Epithelial cell of esophagus (primary cell): ENCODE measurements around the gene IFI27L1.
"Not testable (repeated sequence)": the region's sequence is repeated elsewhere in the genome, so short reads cannot be mapped to it uniquely, and the experiment has no call there.

Experiments used
- DNase-seq: peaks from one replicate; pipeline ENCODE4 v3.0.0; 2010; ENCODE audit warnings: low read depth
- H3K4me3 ChIP-seq: 2 replicates; pipeline ENCODE4 v1.5.1; 2011; ENCODE audit warnings: mild to moderate bottlenecking, low read length, control low read depth
- TF ChIP-seq, protein P1 (sequence below): IDR thresholded peaks from 2 replicates; pipeline ENCODE4 v1.5.1; 2011; ENCODE audit warnings: low read depth, mild to moderate bottlenecking, low read length, control low read depth, inconsistent platforms; ENCODE audit not compliant: insufficient read depth; ENCODE audit errors: missing control alignments

The IFI27L1 gene

DNA sequence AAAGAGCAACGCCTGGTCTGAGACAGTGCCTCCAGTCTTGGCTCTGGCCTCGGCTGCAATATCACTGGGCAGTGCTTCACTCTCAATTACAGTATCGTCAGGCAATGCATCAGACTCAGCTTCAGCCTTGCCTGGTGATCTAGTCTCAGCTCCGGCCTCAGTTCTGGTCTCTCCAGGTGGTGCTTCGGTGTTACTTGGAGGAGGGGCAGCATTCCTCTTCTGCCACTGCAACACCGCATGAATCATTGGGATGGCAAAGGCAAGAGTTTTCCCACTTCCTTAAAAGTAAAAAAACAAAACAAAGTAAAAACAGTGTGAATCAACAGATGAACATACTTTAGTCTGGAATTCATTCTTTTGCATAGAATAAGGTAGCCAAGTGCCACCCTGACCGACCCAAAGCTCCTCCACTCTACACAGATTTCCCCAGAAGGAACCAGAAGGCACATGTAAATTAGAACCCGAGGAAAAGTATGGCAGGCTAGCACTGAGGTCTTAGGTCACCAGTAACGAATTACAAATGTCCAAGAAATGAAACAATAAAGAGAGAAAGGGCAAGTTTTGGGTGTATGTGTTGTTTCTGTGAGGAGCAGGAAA, 18.7 kb upstream of the IFI27L1 start:
- no peak overlapping the region for H3K4me3 ChIP-seq
- peak; percentile 93 for DNase-seq
- TF ChIP-seq, protein P1, sequence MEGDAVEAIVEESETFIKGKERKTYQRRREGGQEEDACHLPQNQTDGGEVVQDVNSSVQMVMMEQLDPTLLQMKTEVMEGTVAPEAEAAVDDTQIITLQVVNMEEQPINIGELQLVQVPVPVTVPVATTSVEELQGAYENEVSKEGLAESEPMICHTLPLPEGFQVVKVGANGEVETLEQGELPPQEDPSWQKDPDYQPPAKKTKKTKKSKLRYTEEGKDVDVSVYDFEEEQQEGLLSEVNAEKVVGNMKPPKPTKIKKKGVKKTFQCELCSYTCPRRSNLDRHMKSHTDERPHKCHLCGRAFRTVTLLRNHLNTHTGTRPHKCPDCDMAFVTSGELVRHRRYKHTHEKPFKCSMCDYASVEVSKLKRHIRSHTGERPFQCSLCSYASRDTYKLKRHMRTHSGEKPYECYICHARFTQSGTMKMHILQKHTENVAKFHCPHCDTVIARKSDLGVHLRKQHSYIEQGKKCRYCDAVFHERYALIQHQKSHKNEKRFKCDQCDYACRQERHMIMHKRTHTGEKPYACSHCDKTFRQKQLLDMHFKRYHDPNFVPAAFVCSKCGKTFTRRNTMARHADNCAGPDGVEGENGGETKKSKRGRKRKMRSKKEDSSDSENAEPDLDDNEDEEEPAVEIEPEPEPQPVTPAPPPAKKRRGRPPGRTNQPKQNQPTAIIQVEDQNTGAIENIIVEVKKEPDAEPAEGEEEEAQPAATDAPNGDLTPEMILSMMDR = no peak

DNA sequence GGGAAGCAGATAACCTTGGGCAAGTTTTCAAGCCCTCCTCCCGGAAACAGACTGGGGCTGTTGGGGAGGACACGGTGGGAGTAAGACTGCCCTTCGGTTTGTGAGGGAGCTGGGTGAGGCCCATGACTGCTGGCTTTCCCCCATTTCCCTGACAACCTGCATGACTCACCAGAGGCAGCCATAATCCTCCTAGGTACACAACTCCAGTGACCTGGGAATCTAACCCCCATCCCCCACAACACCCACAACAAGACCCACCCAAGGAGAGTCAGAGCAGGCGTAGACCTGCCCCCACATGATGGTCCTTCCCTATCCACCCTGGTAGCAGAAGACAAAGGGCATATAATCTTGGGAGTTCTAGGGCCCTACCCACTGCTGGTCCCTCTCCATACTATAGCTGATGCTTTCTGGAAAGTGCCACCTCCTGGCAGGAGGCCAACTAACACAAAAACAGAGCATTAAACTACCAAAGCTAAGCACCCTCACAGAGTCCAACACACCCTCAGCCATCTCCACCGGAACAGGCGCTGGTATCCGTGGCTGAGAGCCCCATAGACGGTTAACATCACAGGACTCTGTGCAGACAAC, 14.9 kb upstream of the IFI27L1 start:
- no peak overlapping the region for H3K4me3 ChIP-seq
- TF ChIP-seq, protein P1 = no peak
- DNase-seq = peak; percentile 74

DNA sequence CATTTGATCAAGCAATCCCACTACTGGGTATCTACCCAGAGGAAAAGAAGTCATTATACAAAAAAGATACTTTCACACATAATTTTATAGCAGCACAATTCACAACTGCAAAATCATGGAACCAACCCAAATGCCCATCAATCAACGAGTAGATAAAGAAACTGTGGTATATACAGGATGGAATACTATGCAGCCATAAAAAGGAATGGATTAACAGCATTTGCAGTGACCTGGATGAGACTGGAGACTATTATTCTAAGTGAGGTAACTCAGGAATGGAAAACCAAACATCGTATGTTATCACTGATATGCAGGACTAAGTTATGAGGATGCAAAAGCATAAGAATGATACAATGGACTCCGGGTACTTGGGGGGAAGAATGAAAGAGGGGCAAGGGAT, 9.0 kb upstream of the IFI27L1 start:
- H3K4me3 ChIP-seq, DNase-seq: not testable (repeated sequence)

DNA sequence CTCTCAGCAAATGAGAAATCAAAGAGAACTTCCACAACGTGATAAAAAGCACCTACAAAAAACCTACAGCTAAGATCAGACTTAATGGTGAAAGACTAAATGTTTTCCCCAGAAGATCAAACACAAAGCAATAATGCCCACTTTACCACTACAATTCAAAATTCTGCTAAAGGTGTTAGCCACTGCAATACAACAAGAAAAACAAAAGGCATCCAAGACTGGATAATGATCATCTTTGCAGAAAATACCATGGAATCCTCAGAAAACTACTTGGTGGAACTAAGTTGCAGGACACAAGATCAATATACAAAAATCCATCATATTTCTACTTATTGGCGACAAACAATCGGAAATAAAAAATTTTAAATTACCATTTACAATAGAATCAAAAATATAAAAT, 6.6 kb upstream of the IFI27L1 start:
- H3K4me3 ChIP-seq = no peak overlapping the region
- DNase-seq = no peak
- TF ChIP-seq, protein P1 = no peak

DNA sequence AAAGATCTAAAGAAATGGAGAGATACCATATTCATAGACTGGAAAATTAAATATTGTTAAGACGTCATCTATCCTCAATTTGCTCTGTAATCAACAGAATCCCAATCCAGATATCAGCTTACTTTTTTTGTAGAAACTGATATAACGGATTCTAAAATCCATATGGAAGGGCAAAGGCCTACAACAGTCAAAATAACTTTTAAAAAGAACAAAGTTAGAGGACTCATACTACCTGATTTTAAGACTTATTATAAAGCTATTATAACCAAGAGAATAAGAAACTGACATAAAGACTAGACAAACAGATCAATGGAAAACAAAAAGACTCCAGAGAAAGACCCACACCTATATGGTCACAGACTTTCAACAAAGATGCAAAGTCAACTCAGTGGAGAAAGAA, 6.1 kb upstream of the IFI27L1 start:
- TF ChIP-seq, protein P1 = no peak
- H3K4me3 ChIP-seq = no peak overlapping the region
- DNase-seq = no peak

DNA sequence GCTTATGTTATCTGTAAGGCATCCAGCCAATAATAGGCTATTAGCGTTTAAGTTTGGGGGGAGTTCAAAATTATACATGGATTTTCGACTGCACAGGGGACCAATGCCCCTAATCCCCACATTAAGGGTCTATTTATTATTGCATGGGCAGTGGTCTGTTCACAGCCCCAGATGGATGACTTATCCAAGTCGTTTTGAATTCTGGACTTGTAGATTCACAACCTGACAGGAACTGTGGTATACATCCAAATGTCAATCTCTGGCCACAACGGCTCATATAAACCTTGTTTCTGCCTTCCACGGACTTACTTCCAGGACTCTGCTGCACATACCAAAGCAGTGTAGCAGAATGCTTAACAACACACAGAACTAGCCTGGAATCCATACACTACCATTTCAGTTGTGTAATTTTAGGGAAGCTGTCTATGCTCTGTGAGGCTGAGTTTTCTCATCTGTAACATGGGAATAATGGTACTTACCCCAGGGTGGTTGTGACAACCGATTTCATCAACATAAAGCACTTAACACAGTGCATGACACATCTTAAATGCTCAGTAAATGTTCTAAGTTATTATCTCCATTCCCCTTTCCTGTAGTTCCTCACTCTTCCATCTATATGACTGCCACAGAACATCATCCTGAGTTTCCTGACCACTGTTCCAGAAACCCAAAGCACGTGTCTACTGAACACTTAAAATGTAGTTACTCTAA, 3.8 kb upstream of the IFI27L1 start:
- DNase-seq = no peak

DNA sequence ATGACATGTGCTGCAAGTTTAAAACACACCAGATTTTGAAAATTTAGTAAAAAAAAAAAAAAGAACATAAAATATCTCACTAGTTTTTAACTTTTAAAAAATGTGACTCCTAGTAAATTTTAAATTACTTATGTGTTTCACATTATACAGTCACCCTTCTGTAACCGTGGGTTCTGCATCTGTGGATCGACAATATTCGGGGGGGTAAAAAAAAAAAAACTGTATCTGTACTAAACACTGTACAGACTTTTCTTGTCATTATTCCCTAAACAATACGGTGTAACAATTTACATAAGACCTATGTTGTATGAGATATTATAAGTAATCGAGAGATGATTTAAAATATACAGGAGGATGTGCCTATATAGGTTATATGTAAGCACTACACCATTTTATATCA, 3.3 kb upstream of the IFI27L1 start:
- TF ChIP-seq, protein P1 = no peak
- H3K4me3 ChIP-seq = no peak overlapping the region
- DNase-seq = no peak

More for the DNA sequence above, 3.8 kb upstream of the IFI27L1 start:
- H3K4me3 ChIP-seq = no peak overlapping the region
- TF ChIP-seq, protein P1 = no peak
